Prostate gland (tissue), 2 donors: ENCODE measurements around the gene TRAF2.

Source experiments
- CTCF ChIP-seq, 4 experiments: fragments of 200-600 bp in 2 of 4; fragments of 450-650 bp in 2 of 4; sonication (generic) in 2 of 4; IDR thresholded peaks; 1 replicate in 3 of 4; 2 replicates in 1 of 4; pipeline ENCODE4 v1.5.1; 2016 to 2019; ENCODE audit warnings: antibody characterized with exemption in 4 of 4, mild to moderate bottlenecking in 2 of 4, moderate library complexity in 2 of 4
- POLR2A ChIP-seq: fragments of 450-650 bp; IDR thresholded peaks from one replicate; pipeline ENCODE4 v1.6.1; 2016; ENCODE audit warnings: antibody characterized with exemption, mild to moderate bottlenecking
- POLR2AphosphoS5 ChIP-seq: sonication (generic); formaldehyde crosslinking; IDR thresholded peaks from one replicate; pipeline ENCODE4 v1.6.1; 2017; ENCODE audit warnings: antibody characterized with exemption

- TF ChIP-seq POLR2A: no peak
- TF ChIP-seq CTCF (IDR thresholded peaks at IDR 0.05): no peak
- TF ChIP-seq POLR2AphosphoS5: no peak
These were observed 19.9 kb downstream of the TRAF2 start for GRCh38 chr9:136906266-136906665.
